HG03045 (cell line): ENCODE results near the gene TRAM2.

Experiments used
- ATAC-seq: cut with Tn5 transposase; IDR thresholded peaks from one replicate; pipeline ENCODE4 v1.9.1; 2021; ENCODE audit warnings: mild to moderate bottlenecking, moderate library complexity; ENCODE audit not compliant: unreplicated experiment

The TRAM2 gene

DNA sequence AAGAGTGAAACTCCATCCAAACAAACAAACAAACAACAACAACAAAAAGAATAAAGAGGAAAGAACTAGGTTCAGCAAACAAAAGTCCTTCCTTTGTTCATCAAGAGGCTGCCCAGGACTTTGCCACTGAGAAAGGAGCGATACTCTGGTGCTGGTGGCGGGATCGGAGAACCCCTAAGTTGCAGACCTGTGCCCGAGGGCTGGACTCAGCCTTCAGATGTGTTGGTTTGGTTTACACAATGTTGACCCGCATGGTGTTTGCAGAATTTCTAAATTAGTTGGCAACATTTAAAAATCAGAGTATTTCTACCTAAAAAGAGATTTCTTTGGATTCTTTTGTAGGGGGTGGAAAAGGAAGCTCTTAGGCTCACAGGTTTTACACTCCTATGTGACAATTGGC, 42.5 kb downstream of the TRAM2 start:
- ATAC-seq: no peak

- no peak for ATAC-seq
These were observed 43.4 kb downstream of the TRAM2 start for GRCh38 chr6:52533491-52533890.

DNA sequence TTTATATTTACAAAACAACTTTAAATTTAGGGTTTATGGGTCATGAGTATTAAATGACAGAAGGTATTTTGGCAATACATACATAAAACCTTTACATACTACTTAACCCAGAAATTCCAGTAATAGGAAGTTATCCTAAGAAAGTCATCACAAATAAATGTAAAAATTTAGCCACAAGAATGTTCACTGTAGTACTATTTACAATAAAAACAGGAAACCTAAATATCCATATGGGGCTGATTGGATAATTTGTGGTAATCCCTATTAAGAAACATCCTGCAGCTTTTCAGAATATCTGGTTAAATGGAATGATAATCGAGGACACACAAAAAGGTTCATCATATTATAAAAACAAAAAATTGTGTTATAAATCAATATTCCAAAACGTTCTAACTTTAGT, 44.4 kb downstream of the TRAM2 start:
- no peak for ATAC-seq

- ATAC-seq: no peak
These were observed 45.0 kb downstream of the TRAM2 start for GRCh38 chr6:52531834-52532233.

DNA sequence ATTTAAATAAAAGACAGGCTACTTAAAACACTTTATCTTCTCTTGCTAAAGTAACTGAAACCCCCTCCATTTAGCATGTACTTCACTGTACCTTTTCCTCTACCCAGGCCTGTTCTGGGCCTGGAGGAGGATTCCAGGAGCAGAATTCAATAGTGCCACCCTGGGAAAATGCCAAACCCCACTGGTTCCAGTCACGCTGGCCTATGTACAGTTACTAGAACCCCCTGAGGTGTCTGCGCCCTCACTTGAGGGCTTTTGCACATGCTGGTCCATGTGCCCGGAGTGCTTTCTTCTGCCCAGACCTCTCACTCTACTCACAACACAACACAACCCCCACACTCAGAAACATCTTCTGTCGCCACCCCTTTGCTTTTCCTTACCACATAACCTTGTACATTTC, 45.5 kb downstream of the TRAM2 start:
- no peak for ATAC-seq

GRCh38 chr6:52530351-52530750, 46.5 kb downstream of the TRAM2 start:
- ATAC-seq: no peak

GRCh38 chr6:52529311-52529710, 47.5 kb downstream of the TRAM2 start:
- ATAC-seq: no peak

DNA sequence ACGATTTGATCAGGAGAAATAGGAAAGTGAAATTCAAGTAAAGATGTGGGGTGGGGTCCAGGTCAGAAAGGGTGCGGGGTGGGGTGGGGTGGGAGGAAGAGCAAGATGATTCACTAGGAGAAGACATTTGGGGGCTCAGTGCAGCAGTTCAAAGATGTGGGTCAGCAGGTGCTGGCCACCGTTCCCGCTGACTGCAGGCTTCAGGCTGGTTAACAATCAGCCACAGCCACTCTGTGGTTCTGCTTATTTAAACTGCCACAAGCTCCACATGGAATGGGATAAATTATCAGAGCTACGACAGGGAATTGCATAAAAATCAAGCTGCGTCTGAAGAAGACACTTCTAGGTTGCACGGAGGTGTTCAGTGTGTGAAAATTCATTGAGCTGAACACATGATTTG, 49.4 kb downstream of the TRAM2 start:
- no peak for ATAC-seq

DNA sequence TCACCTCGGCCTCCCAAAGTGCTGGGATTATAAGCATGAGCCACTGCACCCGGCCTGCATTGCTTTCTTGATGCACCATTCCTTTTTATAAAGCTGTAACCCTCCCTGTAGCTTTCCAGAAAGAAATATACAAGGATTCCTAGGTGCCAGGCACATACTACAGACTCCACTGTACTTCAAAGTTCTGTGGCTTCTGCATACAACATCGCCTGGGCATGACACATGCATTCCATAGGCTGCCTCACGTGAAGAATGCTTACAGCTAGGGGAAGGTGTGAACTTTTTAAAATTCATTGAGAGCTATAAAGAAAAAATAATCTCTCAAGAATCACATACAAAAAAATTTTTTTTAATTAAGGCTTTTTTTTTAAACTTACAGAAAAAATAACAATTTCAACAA, 50.2 kb downstream of the TRAM2 start:
- ATAC-seq: no peak

GRCh38 chr6:52524918-52525317, 51.9 kb downstream of the TRAM2 start:
- ATAC-seq: no peak

- ATAC-seq: no peak
These were observed 53.3 kb downstream of the TRAM2 start for GRCh38 chr6:52523378-52524142.

- no peak for ATAC-seq
These were observed 54.2 kb downstream of the TRAM2 start for GRCh38 chr6:52522655-52523054.

- no peak for ATAC-seq
These were observed 54.7 kb downstream of the TRAM2 start for GRCh38 chr6:52522151-52522626.

DNA sequence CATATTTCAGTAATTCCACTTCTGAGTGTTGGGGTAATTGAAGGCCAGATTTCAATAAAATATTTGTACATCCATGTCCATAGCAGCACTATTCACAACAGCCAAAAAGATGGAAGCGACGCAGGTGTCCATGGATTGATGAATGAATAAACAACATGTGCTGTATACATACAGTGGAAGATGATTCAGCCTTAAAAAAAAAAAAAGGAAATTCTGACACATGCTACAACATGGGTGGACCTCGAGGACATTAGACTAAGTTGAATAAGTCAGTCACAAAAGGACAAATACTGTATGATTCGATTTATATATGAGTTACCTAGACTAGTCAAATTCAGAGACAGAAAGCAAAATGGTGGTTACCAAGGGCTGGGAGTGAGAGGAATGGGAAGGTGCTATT, 57.2 kb downstream of the TRAM2 start:
- no peak for ATAC-seq

DNA sequence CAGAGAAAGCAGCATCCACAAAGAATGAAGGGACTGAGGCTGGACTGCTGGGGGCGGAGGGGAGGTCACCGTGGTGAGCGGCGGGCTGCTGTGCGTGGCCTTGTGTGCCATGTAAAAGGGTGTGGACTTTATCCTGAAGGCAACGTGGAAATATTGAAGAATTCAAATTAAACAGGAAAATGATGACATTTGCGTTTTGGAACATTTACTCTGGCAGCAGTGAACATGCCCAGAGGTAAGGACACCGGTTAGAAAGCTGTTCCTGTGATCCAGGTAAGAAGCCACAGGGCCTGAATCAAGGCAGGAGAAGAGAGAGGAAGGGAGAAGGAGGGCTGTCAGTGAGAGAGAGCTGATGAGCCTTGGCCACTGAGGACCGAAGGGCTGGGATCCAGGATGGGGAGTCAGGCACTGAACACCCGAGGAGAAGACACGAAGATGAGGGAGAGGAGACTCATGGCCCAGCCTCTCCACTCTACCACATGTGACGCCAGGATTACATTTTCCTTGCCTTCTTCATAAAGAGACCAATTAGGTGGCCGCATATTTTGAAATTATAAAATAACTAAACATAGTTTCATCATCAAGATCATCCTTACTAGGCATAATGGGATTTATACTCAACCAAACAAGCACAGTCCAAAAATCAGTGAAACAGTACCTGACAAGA, 58.4 kb downstream of the TRAM2 start:
- no peak for ATAC-seq

DNA sequence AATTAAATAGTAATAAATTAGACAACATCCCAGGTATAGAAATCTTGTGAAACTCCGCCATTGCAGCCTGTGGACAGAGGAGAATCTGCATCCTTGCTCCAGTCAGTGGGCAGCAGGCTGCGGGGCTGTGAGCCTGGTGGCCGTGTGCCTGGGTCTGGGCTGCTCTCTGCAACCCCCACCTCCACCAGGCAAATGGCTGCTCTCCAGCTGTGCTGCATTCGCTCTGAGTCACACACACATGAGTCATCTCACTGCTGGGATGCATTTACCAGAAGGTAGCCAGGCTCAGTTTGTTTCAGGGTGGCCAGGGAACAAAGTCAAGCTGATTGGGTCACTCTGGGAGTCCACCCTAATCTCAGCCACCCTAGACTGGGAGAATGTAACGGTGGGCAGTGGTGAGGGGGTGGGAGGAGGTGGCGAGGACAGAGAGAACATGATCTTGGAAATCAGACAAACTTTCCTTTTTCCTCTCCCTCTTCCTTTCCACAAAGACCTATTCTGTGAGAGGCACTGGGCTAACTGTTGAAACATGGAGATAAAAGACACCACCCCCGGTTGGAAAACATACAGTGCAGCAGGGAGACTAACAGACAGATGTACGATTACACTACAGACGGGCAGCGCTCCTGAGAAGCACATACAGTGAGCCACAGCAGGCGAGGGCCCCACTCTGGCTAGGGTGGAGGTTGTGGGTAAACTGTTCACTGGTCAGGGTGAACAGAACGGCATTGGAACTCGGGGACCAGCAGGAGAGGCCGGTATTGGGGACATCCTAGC, 59.2 kb downstream of the TRAM2 start:
- ATAC-seq: peak; percentile 93

DNA sequence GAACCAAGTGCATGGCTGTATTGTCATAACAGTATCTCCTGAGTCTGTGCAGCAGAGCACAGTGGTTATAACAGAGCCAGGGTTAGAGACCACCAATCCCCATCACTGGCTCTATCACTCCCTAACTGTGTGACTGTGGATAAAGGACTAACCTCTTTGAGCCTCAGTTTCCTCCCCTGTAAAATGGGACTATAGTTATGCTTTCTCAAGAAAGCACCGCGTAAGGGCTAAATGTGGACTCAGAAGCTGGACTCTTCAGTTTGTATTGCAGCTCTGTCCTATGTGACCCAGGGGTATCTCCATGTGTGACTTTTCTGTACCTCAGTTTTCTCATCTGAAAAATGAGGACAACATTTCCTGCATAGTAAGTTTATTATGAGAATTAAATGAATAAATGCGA, 59.9 kb downstream of the TRAM2 start:
- ATAC-seq: no peak

- no peak for ATAC-seq
These were observed 60.6 kb downstream of the TRAM2 start for GRCh38 chr6:52516269-52516668.

DNA sequence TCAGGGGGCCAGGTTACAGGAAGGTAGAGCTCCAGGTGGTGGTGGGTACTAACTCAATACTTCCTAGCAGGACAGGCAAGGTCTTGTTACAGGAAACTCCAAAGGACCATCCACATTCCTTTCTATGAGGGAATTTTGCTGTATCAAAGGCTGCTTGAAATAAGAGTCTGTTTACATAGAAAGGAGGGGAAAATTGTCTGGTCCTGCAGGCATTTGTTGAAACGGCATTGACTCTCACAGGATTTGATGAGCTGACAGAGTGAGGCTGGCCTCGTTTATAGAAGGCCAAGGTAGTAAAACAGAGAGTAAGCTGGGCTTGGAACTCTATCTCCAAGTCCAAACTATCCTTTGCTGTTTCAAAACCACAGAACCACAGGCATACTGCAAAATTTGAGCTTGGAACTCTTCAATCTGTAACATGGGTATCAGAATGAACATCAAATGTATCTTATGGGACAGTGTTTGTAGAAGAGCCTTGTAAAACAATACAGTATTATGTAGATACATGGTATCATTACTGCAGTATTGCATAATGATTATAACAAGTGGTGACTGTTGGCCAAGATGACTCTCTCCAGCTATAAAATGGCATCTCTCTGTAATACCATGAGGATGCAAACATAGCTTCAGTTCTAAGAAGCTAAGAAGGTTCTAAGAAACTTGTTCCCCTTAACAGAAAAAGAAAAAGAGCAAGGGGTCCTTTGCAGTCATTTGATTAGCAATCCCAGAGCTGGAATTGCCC, 61.5 kb downstream of the TRAM2 start:
- no peak for ATAC-seq

- ATAC-seq: no peak
These were observed 62.3 kb downstream of the TRAM2 start for GRCh38 chr6:52514514-52514913.

- ATAC-seq: no peak
These were observed 63.0 kb downstream of the TRAM2 start for GRCh38 chr6:52513896-52514295.
